HL-60 (cell line): ENCODE data around the gene TIE1.

Experiments
- DNase-seq, 2 experiments: peaks; one replicate each; pipeline ENCODE4 v3.0.0-alpha.2; 2010 to 2020; ENCODE audit warnings: low read depth in 1 of 2, low spot score in 1 of 2
- H3K27ac ChIP-seq: fragments of 250-450 bp; sonication (Bioruptor Pico); replicated peaks from 2 replicates; pipeline ENCODE4 v1.5.1; 2020; ENCODE audit warnings: mild to moderate bottlenecking, moderate library complexity
- H3K27me3 ChIP-seq: fragments of 250-450 bp; sonication (Bioruptor Pico); 2 replicates; pipeline ENCODE4 v1.5.1; 2021; ENCODE audit warnings: mild to moderate bottlenecking, moderate library complexity; ENCODE audit not compliant: insufficient read depth, poor library complexity, severe bottlenecking
- H3K4me3 ChIP-seq: replicated peaks from 2 replicates; pipeline ENCODE4 v1.5.1; 2011; ENCODE audit warnings: mild to moderate bottlenecking, control low read depth, low read length; ENCODE audit not compliant: insufficient read depth
- GABPA ChIP-seq: IDR thresholded peaks from 2 replicates; pipeline ENCODE4 v1.6.1; 2012; ENCODE audit warnings: low read depth
- POLR2AphosphoS5 ChIP-seq: IDR thresholded peaks from 2 replicates; pipeline ENCODE4 v1.6.1; 2012; ENCODE audit warnings: low read depth
- SPI1 ChIP-seq: IDR thresholded peaks from 2 replicates; pipeline ENCODE4 v1.6.1; 2012; ENCODE audit warnings: low read depth, mild to moderate bottlenecking, borderline replicate concordance
- TF ChIP-seq, protein P1 (sequence below): IDR thresholded peaks from 2 replicates; pipeline ENCODE4 v1.6.1; 2012; ENCODE audit warnings: low read depth; ENCODE audit not compliant: insufficient replicate concordance
- TF ChIP-seq, protein P2 (sequence below): IDR thresholded peaks from one replicate; pipeline ENCODE4 v1.5.1; 2011; ENCODE audit warnings: low read length, control low read depth, inconsistent platforms; ENCODE audit not compliant: insufficient read depth

The TIE1 gene

DNA sequence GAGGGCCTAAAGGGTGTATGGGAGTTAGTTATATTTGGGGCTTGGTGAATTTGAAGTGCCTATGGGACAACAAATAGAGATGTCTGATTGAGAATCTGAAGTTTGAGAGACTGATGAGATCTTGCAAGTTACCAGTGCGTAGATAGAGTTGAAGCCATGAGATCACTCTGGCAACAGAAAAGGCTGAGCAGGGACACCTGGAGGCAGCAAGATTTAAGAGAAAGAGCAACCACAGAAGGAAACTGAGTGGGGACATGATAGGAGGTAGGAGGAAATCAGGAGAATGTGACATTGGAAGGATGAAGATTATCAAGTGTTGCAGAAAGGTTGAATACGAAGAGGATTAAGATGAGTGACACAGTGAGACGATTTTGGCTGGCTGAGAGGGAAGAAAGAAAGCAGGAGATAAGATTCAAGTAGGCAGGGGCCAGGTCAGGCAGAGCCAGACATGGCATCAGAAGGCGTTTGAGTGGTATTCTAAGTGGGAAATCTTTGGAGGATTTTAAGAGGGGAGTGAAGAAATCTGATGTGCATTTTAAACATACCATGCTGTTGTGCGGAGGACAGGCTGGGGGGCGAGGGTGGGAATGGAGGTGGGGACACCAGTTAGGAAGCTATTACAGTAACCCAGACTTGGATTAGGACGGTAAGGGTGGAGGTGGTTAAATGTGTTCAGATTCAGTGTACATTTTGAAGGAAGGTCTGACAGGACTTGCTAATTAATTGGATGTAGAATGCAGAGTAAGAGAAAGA lies 33.8 kb downstream of the TIE1 start:
- Histone ChIP-seq H3K4me3 (no peak overlapping the region), H3K27ac (no peak overlapping the region), H3K27me3 (no peaks in the 10 kb centered on the region)
- no peak for DNase-seq
- TF ChIP-seq, protein P1, sequence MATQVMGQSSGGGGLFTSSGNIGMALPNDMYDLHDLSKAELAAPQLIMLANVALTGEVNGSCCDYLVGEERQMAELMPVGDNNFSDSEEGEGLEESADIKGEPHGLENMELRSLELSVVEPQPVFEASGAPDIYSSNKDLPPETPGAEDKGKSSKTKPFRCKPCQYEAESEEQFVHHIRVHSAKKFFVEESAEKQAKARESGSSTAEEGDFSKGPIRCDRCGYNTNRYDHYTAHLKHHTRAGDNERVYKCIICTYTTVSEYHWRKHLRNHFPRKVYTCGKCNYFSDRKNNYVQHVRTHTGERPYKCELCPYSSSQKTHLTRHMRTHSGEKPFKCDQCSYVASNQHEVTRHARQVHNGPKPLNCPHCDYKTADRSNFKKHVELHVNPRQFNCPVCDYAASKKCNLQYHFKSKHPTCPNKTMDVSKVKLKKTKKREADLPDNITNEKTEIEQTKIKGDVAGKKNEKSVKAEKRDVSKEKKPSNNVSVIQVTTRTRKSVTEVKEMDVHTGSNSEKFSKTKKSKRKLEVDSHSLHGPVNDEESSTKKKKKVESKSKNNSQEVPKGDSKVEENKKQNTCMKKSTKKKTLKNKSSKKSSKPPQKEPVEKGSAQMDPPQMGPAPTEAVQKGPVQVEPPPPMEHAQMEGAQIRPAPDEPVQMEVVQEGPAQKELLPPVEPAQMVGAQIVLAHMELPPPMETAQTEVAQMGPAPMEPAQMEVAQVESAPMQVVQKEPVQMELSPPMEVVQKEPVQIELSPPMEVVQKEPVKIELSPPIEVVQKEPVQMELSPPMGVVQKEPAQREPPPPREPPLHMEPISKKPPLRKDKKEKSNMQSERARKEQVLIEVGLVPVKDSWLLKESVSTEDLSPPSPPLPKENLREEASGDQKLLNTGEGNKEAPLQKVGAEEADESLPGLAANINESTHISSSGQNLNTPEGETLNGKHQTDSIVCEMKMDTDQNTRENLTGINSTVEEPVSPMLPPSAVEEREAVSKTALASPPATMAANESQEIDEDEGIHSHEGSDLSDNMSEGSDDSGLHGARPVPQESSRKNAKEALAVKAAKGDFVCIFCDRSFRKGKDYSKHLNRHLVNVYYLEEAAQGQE = no peak
- TF ChIP-seq GABPA (no peak), SPI1 (no peak), POLR2AphosphoS5 (no peak)
- TF ChIP-seq, protein P2, sequence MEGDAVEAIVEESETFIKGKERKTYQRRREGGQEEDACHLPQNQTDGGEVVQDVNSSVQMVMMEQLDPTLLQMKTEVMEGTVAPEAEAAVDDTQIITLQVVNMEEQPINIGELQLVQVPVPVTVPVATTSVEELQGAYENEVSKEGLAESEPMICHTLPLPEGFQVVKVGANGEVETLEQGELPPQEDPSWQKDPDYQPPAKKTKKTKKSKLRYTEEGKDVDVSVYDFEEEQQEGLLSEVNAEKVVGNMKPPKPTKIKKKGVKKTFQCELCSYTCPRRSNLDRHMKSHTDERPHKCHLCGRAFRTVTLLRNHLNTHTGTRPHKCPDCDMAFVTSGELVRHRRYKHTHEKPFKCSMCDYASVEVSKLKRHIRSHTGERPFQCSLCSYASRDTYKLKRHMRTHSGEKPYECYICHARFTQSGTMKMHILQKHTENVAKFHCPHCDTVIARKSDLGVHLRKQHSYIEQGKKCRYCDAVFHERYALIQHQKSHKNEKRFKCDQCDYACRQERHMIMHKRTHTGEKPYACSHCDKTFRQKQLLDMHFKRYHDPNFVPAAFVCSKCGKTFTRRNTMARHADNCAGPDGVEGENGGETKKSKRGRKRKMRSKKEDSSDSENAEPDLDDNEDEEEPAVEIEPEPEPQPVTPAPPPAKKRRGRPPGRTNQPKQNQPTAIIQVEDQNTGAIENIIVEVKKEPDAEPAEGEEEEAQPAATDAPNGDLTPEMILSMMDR = no peak

DNA sequence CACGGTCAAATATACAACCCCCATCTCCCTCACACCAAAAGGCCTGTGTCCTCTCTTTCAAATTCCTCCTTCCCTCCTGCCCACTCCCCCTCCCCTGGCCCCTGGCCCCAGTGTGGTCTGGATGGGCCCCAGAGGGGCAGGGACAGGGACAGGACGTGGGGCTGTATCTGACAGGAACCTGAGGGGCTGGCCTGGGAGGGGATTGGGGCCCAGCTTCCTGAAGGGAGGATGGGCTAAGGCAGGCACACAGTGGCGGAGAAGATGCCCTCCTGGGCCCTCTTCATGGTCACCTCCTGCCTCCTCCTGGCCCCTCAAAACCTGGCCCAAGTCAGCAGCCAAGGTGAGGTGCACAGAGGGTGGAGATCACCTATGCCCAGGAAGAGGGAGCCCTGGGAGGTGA lies 36.8 kb downstream of the TIE1 start, which contains the start of gene MPL:
Gene MPL, plus strand, starts transcription at position 231 of the 400 bp plus-strand sequence. Its CDS starts 31 bp downstream, at position 262.
- no peaks in the 10 kb centered on the region for H3K27me3 ChIP-seq

DNA sequence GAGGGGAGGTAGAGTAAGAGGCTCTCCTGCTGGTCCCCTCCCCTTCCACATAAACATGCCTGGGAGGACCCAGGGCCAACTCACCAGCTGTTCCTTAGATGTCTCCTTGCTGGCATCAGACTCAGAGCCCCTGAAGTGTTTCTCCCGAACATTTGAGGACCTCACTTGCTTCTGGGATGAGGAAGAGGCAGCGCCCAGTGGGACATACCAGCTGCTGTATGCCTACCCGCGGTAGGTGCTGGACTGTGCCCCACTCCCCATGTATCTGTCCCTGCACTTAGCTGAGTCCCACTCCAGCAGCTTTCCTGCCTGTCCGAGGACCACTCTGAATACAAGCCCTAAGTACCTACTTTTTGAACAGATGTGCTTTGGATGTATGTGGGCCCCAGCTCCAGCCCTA lies 37.2 kb downstream of the TIE1 start:
- no peaks in the 10 kb centered on the region for H3K27me3 ChIP-seq
- TF ChIP-seq SPI1 (no peak), POLR2AphosphoS5 (no peak)
- TF ChIP-seq, protein P1 = no peak
- no peak overlapping the region for H3K27ac ChIP-seq
- no peak for DNase-seq
- no peak overlapping the region for H3K4me3 ChIP-seq

More for the DNA sequence above, 36.8 kb downstream of the TIE1 start, which contains the start of gene MPL:
- TF ChIP-seq, protein P2 = no peak
- TF ChIP-seq POLR2AphosphoS5 (no peak), SPI1 (no peak), GABPA (no peak)
- TF ChIP-seq, protein P1 = no peak
- Histone ChIP-seq H3K27ac (no peak within 1 kb of the TSS), H3K4me3 (no peak within 1 kb of the TSS)
- no peak for DNase-seq
